ENCODE results near the gene SPDYE16. TPM values are rescaled to one million over a fixed set of nuclear protein-coding genes. Genes with fewer than 3 reads are reported as not detected.
A peak's percentile ranks its signal among the peaks of the same experiment; 100 is the strongest.
"Not testable (repeated sequence)": the region's sequence is repeated elsewhere in the genome, so short reads cannot be mapped to it uniquely, and the experiment has no call there.

Gene SPDYE16
- total RNA-seq, 1 donor from 2014 or later: not detected

DNA sequence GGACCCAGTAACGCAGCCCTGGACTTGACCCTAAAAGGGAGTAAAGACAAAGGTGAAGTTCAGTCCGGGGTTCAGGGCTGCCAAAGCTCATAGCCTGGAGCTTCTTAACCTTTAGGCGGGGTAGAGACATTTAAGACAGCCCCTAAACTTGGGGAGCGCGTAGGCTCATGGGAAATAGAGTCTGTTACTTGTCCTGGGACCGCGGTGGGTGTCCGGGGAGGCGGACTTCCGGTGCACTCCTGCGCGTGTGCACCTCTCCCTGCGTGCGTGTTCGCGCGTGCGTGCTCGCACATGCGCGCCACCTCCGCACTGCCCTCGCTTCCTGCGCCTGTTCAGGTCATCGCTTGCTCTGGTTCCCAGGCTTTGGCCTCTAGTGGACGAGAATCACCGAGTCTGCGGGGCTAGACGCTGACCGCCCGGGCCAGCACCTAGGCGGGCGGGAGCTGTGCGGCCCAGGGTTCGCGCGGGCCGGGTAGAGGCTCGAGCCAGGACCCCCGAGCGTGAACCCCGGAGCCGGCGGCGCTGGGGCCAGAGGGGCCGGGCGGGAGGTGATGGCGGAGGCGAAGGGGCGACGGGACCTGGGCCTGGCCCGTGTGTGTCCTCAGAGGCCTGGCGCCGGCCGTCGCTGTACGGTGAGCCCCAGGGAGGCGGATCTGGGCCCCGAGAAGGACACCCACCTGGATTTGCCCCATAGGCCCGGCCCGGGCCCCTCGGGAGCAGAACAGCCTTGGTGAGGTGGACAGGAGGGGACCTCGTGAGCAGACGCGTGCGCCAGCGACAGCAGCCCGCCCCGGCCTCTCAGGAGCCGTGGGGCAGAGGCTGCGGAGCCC is 6.1 kb upstream of the SPDYE16 start:
- DNase-seq (ENCODE audit: low spot score): peak; percentile 89

DNA sequence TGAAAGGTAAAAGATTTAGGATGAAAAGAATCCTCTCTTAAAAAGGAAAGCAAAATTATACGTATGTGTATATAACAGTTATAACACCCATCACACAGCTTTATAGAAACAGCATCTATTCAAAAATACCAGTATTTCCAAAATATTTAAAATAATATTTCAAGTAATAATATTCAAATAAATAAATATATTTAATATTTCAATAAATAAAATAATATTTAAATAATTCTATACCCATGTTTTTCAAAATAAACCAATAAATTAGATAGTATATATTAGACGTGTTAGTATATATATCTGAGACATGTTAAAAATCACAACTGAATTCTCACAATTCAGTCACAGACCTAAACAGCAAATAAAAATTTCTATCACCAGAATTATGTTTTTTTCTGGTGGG is 11.5 kb downstream of the SPDYE16 start:
- not testable (repeated sequence) for DNase-seq (ENCODE audit: low spot score)

DNA sequence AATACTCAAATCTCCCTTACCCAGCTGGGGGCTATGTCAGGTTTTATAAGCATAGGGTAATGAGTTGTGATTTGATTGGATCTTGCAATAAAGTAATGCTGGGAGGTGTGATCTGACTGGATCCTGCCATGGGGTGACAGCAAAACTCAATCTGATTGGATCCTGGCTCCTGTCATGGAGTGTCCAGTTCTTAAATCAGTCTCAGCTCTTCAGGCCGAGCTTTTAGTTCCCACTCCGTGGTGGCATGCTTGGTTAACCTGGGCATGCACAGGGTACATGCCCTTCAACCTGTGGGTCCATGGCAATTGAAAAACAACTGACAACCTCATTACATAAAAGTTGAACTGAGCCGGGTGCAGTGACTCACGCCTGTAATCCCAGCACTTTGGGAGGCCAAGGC is 16.9 kb downstream of the SPDYE16 start:
- not testable (repeated sequence) for DNase-seq (ENCODE audit: low spot score)

DNA sequence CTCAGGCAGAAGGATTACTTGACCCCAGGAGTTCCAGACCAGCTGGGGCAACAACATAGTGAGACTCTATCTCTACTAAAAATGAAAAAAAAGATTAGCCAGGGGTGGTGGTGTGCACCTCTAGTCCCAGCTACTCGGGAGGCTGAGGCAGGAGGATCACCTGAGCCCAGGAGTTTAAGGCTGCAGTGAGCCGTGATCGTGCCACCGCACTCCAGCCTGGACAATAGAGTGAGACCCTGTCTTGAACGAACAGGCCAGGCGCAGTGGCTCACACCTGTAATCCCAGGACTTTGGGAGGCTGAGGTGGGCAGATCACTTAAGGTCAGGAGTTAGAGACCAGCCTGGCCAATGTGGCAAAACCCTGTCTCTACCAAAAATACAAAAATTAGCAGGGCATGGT is 26.2 kb downstream of the SPDYE16 start:
- DNase-seq (ENCODE audit: low spot score): not testable (repeated sequence)

DNA sequence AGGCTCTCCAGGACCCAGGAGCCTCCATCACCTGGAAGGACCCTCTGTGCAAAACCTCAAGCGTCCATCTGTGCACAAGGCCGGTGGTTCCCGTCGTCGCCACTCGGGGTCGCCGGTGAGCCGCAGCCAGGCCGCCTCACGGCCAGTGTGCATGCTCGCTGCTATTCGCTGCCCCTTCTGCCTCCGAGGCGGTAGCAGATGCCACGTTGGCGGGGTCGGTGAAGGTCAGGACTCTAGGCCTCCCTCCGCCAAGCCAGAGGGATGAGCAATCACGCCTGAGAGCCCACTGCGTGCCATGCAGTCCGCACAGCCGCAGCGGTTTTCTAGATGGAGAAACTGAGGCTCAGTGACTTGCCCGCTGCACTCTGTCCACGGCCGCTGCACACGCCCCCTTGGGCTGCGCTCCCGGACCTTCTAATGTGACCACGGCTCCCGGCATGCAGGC is 27.1 kb downstream of the SPDYE16 start:
- no peak for DNase-seq (ENCODE audit: low spot score)

DNA sequence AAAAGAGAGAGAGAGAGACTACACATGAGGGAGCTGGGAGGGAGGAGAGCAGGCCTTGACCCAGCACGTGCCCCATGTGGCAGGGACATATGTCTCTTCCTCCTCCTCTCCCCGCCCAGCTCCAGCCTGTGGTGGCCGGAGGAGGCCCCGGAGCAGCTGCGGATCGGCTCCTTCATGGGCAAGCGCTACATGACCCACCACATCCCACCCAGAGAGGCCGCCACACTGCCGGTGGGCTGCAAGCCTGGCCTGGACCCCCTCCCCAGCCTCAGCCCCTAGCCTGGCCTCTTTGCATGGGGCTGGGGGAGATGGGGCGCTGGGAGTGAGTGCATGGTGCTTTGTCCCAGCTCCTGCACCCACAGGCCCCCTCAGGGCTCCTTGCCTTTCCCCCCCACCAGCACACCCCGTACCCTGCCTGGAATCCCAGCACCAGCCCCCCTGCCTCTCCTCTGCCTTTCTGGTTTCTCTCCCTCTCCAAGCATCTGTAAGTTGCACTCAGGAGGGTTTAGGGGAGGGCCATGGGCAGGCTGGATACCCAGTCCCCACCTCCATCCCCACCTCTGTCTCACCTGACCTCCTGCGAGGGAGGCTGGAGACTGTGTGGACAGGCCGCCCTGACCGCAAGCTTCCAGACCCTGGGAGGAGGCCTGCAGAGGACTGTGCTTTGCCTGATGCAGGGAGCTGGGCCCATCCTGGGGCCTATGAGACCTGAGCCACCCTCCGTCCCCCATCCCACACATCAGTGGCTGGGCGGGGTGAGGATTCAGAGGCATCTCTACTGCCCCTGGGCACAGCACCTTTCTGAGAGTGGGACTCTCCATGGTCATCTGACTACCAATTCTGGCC is 27.9 kb downstream of the SPDYE16 start:
- DNase-seq (ENCODE audit: low spot score): no peak

DNA sequence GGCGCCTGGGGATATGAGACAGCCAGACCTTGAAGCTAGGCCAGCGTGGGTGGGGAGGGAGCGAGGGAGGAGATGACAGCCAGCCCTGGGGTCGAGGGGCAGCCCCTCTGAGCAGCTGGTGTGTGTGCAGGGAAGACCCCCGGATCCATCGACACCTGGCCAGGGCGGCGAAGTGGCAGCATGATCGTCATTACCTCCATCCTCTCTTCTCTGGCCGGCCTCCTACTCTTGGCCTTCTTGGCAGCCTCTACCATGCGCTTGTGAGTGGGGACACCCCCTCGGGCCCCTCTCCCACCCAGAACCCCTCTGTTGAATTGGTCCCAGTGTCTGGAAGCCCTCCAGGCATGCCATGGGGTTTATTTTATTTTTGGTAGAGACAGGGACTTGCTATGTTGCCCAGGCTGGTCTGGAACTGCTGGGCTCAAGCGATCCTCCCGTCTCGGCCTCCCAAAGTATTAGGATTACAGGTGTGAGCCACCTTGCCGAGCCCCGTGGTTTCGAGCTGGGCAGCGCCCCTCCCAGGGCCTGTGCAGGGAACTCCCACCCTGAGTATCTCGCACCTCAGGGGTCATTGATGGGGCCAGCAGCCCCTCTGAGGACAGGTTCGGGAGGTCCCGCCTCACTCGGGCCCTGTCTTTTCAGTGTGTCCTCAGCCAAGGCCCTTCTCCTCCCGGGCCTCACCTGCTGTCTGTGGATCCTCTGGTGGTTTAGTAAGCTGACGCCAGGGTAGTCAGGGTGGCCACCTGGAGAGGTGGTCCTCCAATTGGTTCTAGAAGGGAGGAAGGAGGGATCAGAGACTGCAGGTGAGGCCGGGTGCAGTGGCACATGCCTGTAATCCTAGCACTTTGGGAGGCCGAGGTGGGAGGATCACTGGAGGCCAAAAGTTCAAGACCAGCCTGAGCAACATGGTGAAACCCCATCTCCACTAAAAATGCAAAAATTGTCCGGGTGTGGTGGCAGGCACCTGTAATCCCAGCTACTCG is 29.0 kb downstream of the SPDYE16 start:
- no peak for DNase-seq (ENCODE audit: low spot score)

DNA sequence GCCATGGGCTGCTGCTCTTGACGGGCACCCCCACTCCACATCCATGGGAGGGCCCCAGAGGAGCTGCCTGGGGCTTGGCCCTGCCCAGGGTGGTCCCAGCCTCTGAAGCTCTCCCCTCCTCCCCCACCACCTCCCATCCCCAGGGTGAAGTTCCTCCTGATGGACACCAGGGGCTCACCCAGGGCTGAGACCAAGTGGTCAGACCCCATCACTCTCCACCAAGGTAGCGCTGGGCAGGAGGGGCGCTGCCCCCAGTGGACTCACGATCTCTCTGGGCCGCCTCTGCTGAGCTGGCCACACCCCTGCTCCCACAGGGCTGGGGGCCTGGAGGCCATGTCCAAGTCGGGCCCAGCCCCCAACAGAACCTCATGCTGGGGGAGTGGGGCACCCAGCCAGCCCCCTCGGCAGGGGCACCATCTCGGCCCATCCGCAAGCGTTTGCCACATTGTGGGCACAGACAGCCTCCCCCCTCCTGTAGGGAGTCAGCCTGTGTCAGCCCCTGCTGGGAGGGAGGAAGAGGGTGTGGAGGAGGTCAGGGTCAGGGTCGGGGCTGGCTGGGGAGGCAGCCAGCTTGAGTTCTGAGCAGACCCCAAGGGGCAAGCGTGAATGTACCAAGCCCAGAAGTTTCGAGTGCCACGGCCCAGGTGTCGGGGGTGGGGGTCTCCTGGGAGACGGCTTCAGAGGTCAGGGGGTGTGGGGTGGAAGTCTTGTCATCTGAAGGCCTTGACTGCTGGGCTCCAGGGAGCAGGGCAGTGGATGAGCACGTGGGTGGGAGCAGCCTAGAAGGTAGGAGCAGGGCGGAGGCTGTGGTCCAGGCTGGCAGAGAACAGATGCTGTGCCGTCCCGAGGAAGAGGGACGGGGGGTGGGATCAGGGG is 29.9 kb downstream of the SPDYE16 start:
- no peak for DNase-seq (ENCODE audit: low spot score)

DNA sequence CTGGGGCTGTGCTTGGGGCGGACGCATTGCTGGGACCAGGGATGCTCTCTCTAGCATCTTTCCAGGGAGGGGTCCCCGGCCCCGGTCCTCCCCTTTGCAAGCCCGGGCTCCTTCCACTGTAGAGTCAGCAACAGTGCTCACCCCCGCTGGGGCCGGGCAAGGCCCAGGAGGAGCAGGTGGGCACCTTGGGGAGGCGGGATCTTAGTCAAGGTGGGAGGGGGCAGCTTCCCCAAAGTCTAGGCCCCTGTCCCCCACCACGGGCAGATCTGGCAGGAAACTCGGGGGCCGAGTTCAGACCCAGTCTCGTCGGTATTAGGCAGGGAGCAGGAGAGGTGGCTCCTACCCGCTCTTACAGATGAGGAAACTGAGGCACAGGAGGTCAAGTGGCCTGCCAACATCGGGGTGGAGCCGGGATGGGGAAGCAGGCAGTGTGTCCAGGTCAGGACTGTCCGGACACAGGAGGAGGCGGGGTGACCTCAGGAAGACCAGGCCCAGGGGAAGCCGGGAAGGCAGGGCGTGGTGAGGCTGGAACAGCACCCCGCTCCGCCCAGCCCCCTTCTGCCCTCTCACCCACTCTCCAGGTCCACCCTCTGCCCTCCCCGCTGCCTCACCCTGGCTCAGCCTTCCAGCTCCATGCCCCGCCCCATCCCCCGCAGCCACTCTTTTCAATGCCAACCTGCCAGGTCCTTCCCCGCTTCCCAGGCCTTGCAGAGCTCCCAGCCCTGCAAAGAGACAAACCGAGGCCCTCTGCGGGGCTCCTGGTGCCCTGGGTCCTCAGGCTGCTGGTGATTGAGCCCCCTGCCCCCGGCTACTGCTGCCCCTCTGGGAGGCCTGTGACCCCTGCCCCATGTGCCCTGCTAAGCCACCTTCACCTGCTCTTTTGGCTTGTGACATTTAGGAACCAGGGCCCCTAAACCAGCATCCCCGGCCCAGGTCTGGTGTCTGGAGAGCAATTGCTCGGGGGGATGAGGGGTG is 30.9 kb downstream of the SPDYE16 start:
- not testable (repeated sequence) for DNase-seq (ENCODE audit: low spot score)

DNA sequence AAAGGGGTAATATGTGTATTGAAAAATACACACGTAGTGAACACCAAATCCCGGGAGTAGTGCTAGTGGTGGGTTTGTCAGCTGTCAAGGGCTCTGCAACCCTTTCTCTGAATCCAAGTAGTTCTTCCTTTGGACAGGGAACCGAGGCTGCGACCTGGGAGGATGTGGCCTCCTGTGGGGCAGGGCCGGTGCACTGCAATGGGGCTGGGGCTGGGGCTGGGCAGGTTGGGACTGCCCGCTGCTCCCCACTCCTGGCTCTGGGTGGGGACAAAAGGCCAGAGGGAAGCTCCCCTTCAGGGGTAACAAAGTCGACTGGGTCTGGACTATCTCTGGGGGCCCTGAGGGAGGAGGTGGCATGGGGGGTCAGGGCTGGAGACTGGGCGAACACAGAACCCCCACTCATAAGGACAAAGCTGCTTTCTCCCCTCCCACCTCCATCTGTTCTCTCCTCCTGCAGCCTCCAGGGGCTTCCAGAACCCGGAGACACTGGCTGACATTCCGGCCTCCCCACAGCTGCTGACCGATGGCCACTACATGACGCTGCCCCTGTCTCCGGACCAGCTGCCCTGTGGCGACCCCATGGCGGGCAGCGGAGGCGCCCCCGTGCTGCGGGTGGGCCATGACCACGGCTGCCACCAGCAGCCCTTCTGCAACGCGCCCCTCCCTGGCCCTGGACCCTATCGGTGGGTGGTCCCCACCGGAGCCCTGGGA is 31.7 kb downstream of the SPDYE16 start:
- DNase-seq (ENCODE audit: low spot score): not testable (repeated sequence)

DNA sequence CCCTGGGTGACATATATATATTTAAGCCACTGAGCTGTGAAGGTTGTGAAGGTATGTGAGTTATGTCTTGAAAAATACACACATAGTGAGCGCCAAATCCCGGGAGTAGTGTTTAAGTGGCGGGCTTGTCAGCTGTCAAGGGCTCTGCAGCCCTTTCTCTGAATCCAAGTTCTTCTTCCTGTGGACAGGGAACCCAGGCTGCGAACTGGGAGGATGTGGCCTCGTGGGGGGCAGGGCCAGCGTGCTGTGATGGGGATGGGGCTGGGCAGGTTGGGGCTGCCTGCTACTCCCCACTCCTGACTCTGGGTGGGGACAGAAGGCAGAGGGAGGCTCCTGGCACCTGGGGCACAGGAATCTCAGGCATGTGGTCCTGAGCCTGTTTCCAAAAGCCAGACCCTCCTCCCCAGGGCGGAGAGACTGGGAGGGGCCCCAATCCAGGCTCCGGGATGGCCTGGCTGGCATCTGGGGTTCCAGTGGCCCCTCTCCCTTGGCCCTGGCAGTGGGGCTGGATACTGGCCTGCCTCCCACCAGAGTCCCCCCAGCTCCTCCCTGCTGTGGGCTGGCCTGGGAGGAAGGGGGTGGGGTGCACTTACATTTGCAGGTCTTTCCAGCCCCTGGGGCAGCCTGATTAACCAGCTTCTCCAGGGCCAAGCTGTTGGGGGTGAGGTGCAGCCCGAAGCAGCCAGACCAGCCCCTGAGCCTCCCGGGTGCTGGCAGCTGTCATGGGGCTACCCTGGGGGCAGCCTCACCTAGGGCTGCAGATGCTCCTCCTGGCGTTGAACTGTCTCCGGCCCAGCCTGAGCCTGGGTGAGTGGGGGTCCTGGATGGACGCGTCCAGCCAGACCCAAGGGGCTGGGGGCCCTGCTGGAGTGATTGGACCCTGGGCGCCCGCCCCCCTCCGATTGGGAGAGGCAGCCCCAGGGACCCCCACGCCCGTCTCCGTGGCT is 32.9 kb downstream of the SPDYE16 start, which contains the start of gene UPK3B:
TSS of gene UPK3B (plus strand) at position 622 of the 947 bp plus-strand sequence. CDS start at position 723, 101 bp downstream.
- DNase-seq (ENCODE audit: low spot score): no peak

DNA sequence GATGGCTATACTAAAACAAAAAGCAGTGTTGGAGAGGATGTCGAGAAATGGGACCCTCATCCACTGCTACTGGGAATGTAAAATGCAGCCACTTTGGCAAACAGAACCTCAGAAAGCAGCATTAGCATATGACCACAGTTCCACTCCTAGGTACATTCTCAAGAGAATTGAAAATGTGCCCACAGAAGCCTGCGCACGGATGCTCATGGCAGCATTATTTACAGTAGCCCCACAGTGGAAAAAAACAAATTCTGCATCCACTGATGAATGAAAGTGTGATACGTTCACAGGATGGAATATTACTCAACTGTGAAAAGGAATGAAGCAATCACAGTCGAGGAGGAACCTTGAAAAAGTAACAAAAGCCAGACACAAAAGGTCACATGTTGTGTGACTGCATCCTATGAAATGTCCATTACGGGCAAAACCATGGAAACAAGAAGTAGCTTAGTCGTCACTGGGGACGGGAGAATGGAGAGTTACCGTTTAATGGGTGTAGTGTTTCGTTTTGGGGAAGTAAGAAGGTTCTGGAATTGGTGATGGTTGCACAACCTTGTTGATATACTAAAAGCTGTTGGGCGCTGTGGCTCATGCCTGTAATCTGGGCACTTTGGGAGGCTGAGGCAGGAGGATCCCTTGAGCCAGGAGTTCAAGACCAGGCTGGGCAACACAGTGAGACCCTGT is 35.2 kb downstream of the SPDYE16 start:
- DNase-seq (ENCODE audit: low spot score): no peak

DNA sequence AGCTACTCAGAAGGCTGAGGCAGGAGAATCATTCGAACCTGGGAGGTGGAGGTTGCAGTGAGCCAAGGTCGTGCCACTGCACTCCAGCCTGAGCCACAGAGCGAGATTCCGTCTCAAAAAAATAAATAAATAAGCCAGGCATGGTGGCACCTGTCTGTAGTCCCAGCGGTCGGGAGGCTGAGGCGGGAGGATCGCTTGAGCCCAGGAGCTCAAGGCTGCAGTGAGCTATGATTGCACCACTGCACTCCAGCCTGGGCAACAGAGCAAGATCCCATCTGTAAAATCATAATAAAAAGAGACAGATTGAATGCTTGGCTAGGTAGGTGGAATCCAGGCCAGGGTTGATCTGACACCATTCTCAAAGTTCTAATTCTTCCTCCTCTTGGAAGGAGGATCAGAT is 36.5 kb downstream of the SPDYE16 start:
- DNase-seq (ENCODE audit: low spot score): not testable (repeated sequence)

DNA sequence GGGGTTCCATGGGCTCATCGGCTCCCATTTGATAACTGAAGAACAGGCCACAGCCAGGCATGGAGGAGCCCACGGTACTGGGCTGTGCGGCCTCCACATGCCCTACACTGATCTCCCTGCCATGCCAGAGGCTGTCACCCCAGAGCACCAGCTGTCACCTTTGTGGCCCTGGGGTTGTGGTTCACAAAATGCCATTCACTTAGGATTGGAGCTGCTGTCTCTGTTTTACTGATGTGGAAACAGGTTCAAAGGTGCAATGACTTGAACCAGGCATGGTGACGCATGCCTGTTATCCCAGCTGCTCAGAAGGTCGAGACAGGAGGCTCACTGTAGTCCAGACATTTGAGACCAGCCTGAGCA is 37.0 kb downstream of the SPDYE16 start:
- no peak for DNase-seq (ENCODE audit: low spot score)

DNA sequence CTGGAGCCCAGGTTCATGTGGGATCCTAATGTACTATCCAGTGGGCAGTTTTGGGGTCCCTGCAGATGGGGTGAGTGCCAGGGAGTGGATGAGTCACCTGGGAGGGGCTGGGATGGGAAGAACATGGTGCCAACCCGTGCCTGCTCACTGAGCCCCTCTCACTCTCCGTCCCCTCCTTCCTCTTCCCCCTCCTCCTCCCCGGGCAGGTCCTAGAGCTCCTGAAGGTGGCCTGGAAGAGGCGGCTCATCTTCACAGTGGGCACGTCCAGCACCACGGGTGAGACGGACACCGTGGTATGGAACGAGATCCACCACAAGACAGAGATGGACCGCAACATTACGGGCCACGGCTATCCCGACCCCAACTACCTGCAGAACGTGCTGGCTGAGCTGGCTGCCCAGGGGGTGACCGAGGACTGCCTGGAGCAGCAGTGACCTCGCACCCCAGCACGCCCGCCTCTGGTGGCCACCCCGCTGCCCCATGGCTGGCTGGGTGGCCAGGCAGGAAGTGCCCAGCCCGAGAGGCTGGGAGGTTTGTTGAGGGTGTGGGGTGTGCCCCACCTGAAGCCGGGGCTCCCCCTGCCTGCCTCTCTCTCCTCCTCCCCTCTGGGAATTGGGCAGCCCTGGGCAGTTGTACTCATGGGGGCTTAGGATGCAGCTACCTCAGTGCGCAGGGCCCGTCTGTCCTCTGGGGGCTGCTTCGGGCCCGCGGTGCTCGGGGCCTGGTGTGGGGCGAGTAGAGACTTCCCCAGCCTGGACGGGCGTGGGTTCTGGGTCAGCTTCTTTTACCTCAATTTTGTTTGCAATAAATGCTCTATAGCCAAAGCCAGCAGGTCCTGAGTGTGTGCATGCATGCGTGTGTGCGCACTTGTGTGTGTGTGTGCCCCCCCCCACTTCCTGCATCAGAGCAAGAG is 37.7 kb downstream of the SPDYE16 start:
- no peak for DNase-seq (ENCODE audit: low spot score)
